ENCODE results near the gene RSPH4A.

DNA sequence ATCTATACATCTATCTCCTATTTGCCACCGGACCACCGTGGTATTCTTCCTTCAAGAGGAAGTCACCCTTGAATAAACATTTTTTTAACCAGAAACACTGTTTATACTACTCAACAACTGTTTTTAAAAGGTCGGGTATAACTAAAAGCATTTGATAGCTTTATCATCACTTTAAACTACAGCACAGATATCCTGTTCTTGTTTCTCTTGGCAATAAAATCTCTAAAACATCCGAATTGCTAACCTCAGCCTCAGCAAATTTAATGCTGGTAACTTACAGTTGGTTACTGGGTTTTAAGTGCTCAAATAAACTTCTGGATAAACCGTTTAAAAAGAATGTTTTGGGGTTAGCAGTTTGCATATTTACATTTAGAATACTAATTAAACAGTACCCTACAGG is 31.9 kb downstream of the RSPH4A start:
- TF ChIP-seq, protein P1, sequence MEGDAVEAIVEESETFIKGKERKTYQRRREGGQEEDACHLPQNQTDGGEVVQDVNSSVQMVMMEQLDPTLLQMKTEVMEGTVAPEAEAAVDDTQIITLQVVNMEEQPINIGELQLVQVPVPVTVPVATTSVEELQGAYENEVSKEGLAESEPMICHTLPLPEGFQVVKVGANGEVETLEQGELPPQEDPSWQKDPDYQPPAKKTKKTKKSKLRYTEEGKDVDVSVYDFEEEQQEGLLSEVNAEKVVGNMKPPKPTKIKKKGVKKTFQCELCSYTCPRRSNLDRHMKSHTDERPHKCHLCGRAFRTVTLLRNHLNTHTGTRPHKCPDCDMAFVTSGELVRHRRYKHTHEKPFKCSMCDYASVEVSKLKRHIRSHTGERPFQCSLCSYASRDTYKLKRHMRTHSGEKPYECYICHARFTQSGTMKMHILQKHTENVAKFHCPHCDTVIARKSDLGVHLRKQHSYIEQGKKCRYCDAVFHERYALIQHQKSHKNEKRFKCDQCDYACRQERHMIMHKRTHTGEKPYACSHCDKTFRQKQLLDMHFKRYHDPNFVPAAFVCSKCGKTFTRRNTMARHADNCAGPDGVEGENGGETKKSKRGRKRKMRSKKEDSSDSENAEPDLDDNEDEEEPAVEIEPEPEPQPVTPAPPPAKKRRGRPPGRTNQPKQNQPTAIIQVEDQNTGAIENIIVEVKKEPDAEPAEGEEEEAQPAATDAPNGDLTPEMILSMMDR (IDR thresholded peaks at IDR 0.05) = no peak
- no peak for TF ChIP-seq POLR2AphosphoS5 (IDR thresholded peaks at IDR 0.05)
- no peak for TF ChIP-seq EP300 (IDR thresholded peaks at IDR 0.05)
- no peak for TF ChIP-seq POLR2A (IDR thresholded peaks at IDR 0.05)
